DMS 273 (cell line): Measurements from ENCODE around the gene ATP8A1.
A peak's percentile ranks its signal among the peaks of the same experiment; 100 is the strongest.
"Not testable (repeated sequence)": the region's sequence is repeated elsewhere in the genome, so short reads cannot be mapped to it uniquely, and the experiment has no call there.

Experiments
- DNase-seq: peaks from one replicate; lab custom pipeline; 2025; ENCODE audit not compliant: unreplicated experiment; lab: John Stamatoyannopoulos, UW

The ATP8A1 gene

GRCh38 chr4:42377497-42377896, 279.4 kb downstream of the ATP8A1 start:
- no peak for DNase-seq

- DNase-seq = not testable (repeated sequence)
These were observed 284.6 kb downstream of the ATP8A1 start for GRCh38 chr4:42372303-42372702.

- DNase-seq = peak; percentile 56
These were observed 285.3 kb downstream of the ATP8A1 start for GRCh38 chr4:42371305-42372252.

GRCh38 chr4:42369489-42369888, 287.4 kb downstream of the ATP8A1 start:
- DNase-seq = no peak

- no peak for DNase-seq
These were observed 289.9 kb downstream of the ATP8A1 start for GRCh38 chr4:42366959-42367358.

GRCh38 chr4:42364266-42365053, 292.4 kb downstream of the ATP8A1 start:
- DNase-seq = no peak

GRCh38 chr4:42363614-42364013, 293.3 kb downstream of the ATP8A1 start:
- DNase-seq = no peak

GRCh38 chr4:42362591-42362990, 294.3 kb downstream of the ATP8A1 start:
- DNase-seq = no peak

- no peak for DNase-seq
These were observed 295.4 kb downstream of the ATP8A1 start for GRCh38 chr4:42361456-42361855.

- no peak for DNase-seq
These were observed 296.6 kb downstream of the ATP8A1 start for GRCh38 chr4:42360256-42360669.

GRCh38 chr4:42359711-42360110, 297.2 kb downstream of the ATP8A1 start:
- no peak for DNase-seq
